GM12878 (cell line): ENCODE results near the gene TCIRG1. TPM values are rescaled to one million over a fixed set of nuclear protein-coding genes. Genes with fewer than 3 reads are reported as not detected.

Source experiments
- ATAC-seq: fragments of 200-7000 bp; cut with Tn5 transposase; 3 replicates; pipeline ENCODE4 v1.9.1; 2020; ENCODE audit warnings: mild to moderate bottlenecking, moderate library complexity
- BruUV-seq: library from RNA; stranded (reverse); fragments of 400-500 nt; replicated peaks from 2 replicates; lab custom pipeline; 2021; lab: Mats Ljungman, UMichigan
- CTCF ChIA-PET: fragments of 300-600 bp; sonication (Branson Sonifier 250); formaldehyde crosslinking; extraction: SDS; loops from one replicate; lab custom pipeline; 2021; ENCODE audit warnings: inconsistent platforms; lab: Yijun Ruan, JAX
- POLR2A ChIA-PET: fragments of 350-600 bp; formaldehyde crosslinking; extraction: SDS; loops from one replicate; lab custom pipeline; 2021; ENCODE audit warnings: inconsistent platforms; lab: Charles Lee
- RAD21 ChIA-PET: fragments of 300-600 bp; sonication (Branson Sonifier 250); formaldehyde crosslinking; loops from one replicate; lab custom pipeline; 2023; ENCODE audit warnings: antibody characterized with exemption; ENCODE audit not compliant: unreplicated experiment; lab: Charles Lee
- SMC1A ChIA-PET: fragments of 300-600 bp; sonication (Branson Sonifier 250); formaldehyde crosslinking; loops from one replicate; lab custom pipeline; 2023; ENCODE audit not compliant: unreplicated experiment, uncharacterized antibody; lab: Charles Lee
- DNase-seq: peaks from one replicate; pipeline ENCODE4 v3.0.0-alpha.2; 2011; ENCODE audit warnings: low read depth, low spot score
- FAIRE-seq: peaks from 3 replicates; lab custom pipeline; 2011; peaks lifted over from hg19 to GRCh38; lab: Jason Lieb, UNC
- H2AFZ ChIP-seq: 2 replicates; pipeline ENCODE4 v1.6.0; 2011; ENCODE audit warnings: low read depth, low read length, control low read depth; ENCODE audit not compliant: control insufficient read depth
- H3K27ac ChIP-seq: 2 replicates; pipeline ENCODE4 v1.5.1; 2011; ENCODE audit warnings: control low read depth; ENCODE audit not compliant: control insufficient read depth, insufficient read depth
- H3K27me3 ChIP-seq, 2 experiments: replicated peaks in 1 of 2; 2 replicates each; pipeline versions ENCODE4 v1.6.0 to v1.6.1; 2011; ENCODE audit warnings: low read length in 1 of 2; ENCODE audit not compliant: control insufficient read depth in 2 of 2, insufficient read depth in 2 of 2
- H3K36me3 ChIP-seq, 2 experiments: 2 replicates each; pipeline ENCODE4 v1.5.1; 2011; ENCODE audit warnings: low read length in 1 of 2; ENCODE audit not compliant: control insufficient read depth in 2 of 2, insufficient read depth in 2 of 2
- H3K4me1 ChIP-seq: 2 replicates; pipeline ENCODE4 v1.6.1; 2011; ENCODE audit warnings: mild to moderate bottlenecking, low read length, moderate library complexity, mixed read lengths; ENCODE audit not compliant: control insufficient read depth, insufficient read depth
- H3K4me2 ChIP-seq: 2 replicates; pipeline ENCODE4 v1.6.0; 2011; ENCODE audit warnings: control low read depth; ENCODE audit not compliant: control insufficient read depth, insufficient read depth
- H3K4me3 ChIP-seq: fragments of 200-600 bp; sonication (generic); 2 replicates; pipeline ENCODE4 v1.5.1; 2016
- H3K79me2 ChIP-seq: 2 replicates; pipeline ENCODE4 v1.6.0; 2011; ENCODE audit warnings: low read length; ENCODE audit not compliant: control insufficient read depth, insufficient read depth
- H3K9ac ChIP-seq: 2 replicates; pipeline ENCODE4 v1.8.0; 2011; ENCODE audit warnings: low read length, control low read depth, mixed read lengths; ENCODE audit not compliant: control insufficient read depth, insufficient read depth
- H3K9me3 ChIP-seq: replicated peaks from 3 replicates; pipeline ENCODE4 v1.5.1; 2011; ENCODE audit warnings: mild to moderate bottlenecking, low read length; ENCODE audit not compliant: control insufficient read depth, insufficient read depth
- H4K20me1 ChIP-seq: 2 replicates; pipeline ENCODE4 v1.6.0; 2011; ENCODE audit not compliant: control insufficient read depth, insufficient read depth
- CREB1 ChIP-seq: IDR thresholded peaks from 2 replicates; pipeline ENCODE4 v1.6.1; 2012; ENCODE audit warnings: low read depth, mild to moderate bottlenecking, inconsistent platforms
- MEF2B ChIP-seq: fragments of 450-650 bp; IDR thresholded peaks from 2 replicates; pipeline ENCODE4 v1.6.1; 2018; ENCODE audit warnings: mild to moderate bottlenecking, moderate library complexity; ENCODE audit not compliant: partially characterized antibody, poor library complexity, severe bottlenecking
- MTA3 ChIP-seq: IDR thresholded peaks from 2 replicates; pipeline ENCODE4 v1.6.1; 2012; ENCODE audit warnings: low read length, inconsistent platforms, borderline replicate concordance
- MYB ChIP-seq: fragments of 150-350 bp; IDR thresholded peaks from 2 replicates; pipeline ENCODE4 v1.6.1; 2014; ENCODE audit warnings: mild to moderate bottlenecking, low read depth, low read length, borderline replicate concordance
- POLR2A ChIP-seq: IDR thresholded peaks from 2 replicates; pipeline ENCODE4 v1.6.1; 2011; ENCODE audit warnings: low read depth, mild to moderate bottlenecking, low read length
- RELA ChIP-seq: fragments of 450-650 bp; IDR thresholded peaks from 2 replicates; pipeline ENCODE4 v1.8.0; 2014; ENCODE audit warnings: borderline replicate concordance; ENCODE audit not compliant: partially characterized antibody
- WGBS: methylation state at CpG from one replicate; pipeline ENCODE4 v1.1.6; 2016; ENCODE audit warnings: low lambda C conversion rate; ENCODE audit not compliant: insufficient replicate concordance, insufficient coverage; ENCODE audit errors: missing lambda C conversion rate; 5-methylcytosine and 5-hydroxymethylcytosine counted together
- in situ Hi-C: fragments of 300-500 bp; cut with MboI; formaldehyde crosslinking; loops from 9 replicates; pipeline ENCODE4 v1.14.3; 2018; ENCODE audit warnings: mixed read lengths
- intact Hi-C: fragments of 100-400 bp; cut with micrococcal nuclease; formaldehyde crosslinking; loops from one replicate; pipeline ENCODE4 v1.14.2; 2022; ENCODE audit not compliant: unreplicated experiment
- polyA plus RNA-seq, 11 experiments: library from polyadenylated mRNA; depleted of rRNA in 4 of 11; unstranded in 6 of 11; stranded (reverse) in 5 of 11; fragments of >200 nt; fragmentation: Nextera tagmentation in 4 of 11; fragmentation: Illumina TruSeq in 1 of 11; extraction: Ambion mirVana in 4 of 11; extraction: Trizol in 1 of 11; gene quantifications; 1 replicate in 1 of 11; 2 replicates in 10 of 11; pipeline versions ENCODE4 v1.2.1 to v1.2.3, GENCODE V29; 2011 to 2016; ENCODE audit warnings: inconsistent platforms in 2 of 11, missing spikeins in 2 of 11, low read depth in 1 of 11
- total RNA-seq, 4 experiments: library from RNA; depleted of rRNA in 3 of 4; stranded (reverse); fragments of >200 nt in 3 of 4; fragmentation: Illumina TruSeq in 1 of 4; extraction: Trizol in 1 of 4; gene quantifications; 2 replicates each; pipeline versions ENCODE4 v1.2.1 to v1.2.3, GENCODE V29; 2013 to 2021
- TF ChIP-seq, protein P1 (sequence below): fragments of 450-650 bp; IDR thresholded peaks from 2 replicates; pipeline ENCODE4 v1.6.1; 2018; ENCODE audit warnings: borderline replicate concordance, mild to moderate bottlenecking; ENCODE audit not compliant: partially characterized antibody
- TF ChIP-seq, protein P2 (sequence below): fragments of 450-650 bp; IDR thresholded peaks from 2 replicates; pipeline ENCODE4 v1.6.1; 2018; ENCODE audit warnings: mild to moderate bottlenecking, low read depth, moderate library complexity; ENCODE audit not compliant: partially characterized antibody
- TF ChIP-seq, protein P3 (sequence below): fragments of 450-650 bp; conservative IDR thresholded peaks from 2 replicates; pipeline ENCODE4 v1.6.1; 2017; ENCODE audit warnings: mild to moderate bottlenecking, moderate library complexity

The TCIRG1 gene
- total and polyA plus RNA-seq, 10 of the 15 experiments (the other 5 are each of a cell fraction or from before 2014, with no cell fraction given): 0.76 to 218 (median 87.4) TPM

DNA sequence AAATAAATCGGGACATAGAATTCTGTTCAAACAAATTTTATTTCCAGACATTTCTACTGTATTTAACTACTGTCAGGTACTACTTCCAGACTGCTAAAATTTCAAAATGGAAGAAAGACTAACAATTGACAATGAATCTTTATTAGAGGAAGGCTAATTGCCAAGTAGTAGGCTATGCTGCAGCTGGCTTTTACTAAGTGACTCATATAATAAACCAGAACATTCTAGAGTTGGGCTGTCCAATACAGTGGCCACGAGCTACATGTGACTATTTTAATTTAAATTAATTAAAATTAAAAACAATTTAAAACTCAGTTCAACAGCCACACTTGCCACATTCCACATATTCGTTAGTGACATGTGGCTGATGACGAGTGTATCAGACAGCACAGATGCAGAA, 54.7 kb downstream of the TCIRG1 start:
- WGBS: 95% methylated on average over 4 of the region's 4 CpGs
- peaks cover 2 to 6% of the 10 kb centered on the region in 2 experiments; a peak in 3 of 4 replicates for H3K36me3 ChIP-seq
- H3K9ac ChIP-seq: no peak overlapping the region
- H3K4me1 ChIP-seq: peaks cover under 1% of the 10 kb centered on the region
- H3K4me3 ChIP-seq: no peak overlapping the region
- ATAC-seq: no peak
- ChIA-PET CTCF (interaction anchor here (0.8 to 1.7 kb wide), 5 partner anchors 8 to 115 kb away, joined by 3 to 7 read pairs (median 3); no protein-coding TSS in a partner anchor), RAD21 (interaction anchor here (1.0 kb wide), 1 partner anchor 24 kb away, joined by 4 read pairs; no protein-coding TSS in a partner anchor), POLR2A (interaction anchor here (0.5 to 0.9 kb wide), 2 partner anchors 8 to 19 kb away, joined by 3 to 4 read pairs; no protein-coding TSS in a partner anchor), SMC1A (interaction anchor here (0.9 to 3.9 kb wide), 6 partner anchors 11 to 52 kb away, joined by 3 to 13 read pairs (median 5); no protein-coding TSS in a partner anchor)
- no TSS peak for BruUV-seq
- no peak overlapping the region for H2AFZ ChIP-seq
- intact Hi-C loops (no loop called here), in situ Hi-C loops (no loop called here)
- H4K20me1 ChIP-seq: no peaks in the 10 kb centered on the region
- TF ChIP-seq CREB1: no peak
- no peak for TF ChIP-seq MYB
- TF ChIP-seq, protein P1, sequence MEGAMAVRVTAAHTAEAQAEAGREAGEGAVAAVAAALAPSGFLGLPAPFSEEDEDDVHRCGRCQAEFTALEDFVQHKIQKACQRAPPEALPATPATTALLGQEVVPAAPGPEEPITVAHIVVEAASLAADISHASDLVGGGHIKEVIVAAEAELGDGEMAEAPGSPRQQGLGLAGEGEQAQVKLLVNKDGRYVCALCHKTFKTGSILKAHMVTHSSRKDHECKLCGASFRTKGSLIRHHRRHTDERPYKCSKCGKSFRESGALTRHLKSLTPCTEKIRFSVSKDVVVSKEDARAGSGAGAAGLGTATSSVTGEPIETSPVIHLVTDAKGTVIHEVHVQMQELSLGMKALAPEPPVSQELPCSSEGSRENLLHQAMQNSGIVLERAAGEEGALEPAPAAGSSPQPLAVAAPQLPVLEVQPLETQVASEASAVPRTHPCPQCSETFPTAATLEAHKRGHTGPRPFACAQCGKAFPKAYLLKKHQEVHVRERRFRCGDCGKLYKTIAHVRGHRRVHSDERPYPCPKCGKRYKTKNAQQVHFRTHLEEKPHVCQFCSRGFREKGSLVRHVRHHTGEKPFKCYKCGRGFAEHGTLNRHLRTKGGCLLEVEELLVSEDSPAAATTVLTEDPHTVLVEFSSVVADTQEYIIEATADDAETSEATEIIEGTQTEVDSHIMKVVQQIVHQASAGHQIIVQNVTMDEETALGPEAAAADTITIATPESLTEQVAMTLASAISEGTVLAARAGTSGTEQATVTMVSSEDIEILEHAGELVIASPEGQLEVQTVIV: no peak
- TF ChIP-seq, protein P2, sequence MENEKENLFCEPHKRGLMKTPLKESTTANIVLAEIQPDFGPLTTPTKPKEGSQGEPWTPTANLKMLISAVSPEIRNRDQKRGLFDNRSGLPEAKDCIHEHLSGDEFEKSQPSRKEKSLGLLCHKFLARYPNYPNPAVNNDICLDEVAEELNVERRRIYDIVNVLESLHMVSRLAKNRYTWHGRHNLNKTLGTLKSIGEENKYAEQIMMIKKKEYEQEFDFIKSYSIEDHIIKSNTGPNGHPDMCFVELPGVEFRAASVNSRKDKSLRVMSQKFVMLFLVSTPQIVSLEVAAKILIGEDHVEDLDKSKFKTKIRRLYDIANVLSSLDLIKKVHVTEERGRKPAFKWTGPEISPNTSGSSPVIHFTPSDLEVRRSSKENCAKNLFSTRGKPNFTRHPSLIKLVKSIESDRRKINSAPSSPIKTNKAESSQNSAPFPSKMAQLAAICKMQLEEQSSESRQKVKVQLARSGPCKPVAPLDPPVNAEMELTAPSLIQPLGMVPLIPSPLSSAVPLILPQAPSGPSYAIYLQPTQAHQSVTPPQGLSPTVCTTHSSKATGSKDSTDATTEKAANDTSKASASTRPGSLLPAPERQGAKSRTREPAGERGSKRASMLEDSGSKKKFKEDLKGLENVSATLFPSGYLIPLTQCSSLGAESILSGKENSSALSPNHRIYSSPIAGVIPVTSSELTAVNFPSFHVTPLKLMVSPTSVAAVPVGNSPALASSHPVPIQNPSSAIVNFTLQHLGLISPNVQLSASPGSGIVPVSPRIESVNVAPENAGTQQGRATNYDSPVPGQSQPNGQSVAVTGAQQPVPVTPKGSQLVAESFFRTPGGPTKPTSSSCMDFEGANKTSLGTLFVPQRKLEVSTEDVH: no peak
- no peak for TF ChIP-seq MEF2B
- TF ChIP-seq, protein P3, sequence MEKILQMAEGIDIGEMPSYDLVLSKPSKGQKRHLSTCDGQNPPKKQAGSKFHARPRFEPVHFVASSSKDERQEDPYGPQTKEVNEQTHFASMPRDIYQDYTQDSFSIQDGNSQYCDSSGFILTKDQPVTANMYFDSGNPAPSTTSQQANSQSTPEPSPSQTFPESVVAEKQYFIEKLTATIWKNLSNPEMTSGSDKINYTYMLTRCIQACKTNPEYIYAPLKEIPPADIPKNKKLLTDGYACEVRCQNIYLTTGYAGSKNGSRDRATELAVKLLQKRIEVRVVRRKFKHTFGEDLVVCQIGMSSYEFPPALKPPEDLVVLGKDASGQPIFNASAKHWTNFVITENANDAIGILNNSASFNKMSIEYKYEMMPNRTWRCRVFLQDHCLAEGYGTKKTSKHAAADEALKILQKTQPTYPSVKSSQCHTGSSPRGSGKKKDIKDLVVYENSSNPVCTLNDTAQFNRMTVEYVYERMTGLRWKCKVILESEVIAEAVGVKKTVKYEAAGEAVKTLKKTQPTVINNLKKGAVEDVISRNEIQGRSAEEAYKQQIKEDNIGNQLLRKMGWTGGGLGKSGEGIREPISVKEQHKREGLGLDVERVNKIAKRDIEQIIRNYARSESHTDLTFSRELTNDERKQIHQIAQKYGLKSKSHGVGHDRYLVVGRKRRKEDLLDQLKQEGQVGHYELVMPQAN: no peak
- TF ChIP-seq MTA3: no peak
- TF ChIP-seq POLR2A: no peak
- no peak for TF ChIP-seq RELA
- H3K4me2 ChIP-seq: no peak overlapping the region
- no peaks in the 10 kb centered on the region for H3K27me3 ChIP-seq
- no peak for DNase-seq
- H3K27ac ChIP-seq: no peak overlapping the region
- H3K9me3 ChIP-seq: no peaks in the 10 kb centered on the region
- peaks cover 19% of the 10 kb centered on the region for H3K79me2 ChIP-seq
- FAIRE-seq: no peak
